NOMO-1 treated with DMSO at 0.1 percent for 48 hours (cell line): Measurements from ENCODE around the gene RPTOR.
"Not testable (repeated sequence)": the region's sequence is repeated elsewhere in the genome, so short reads cannot be mapped to it uniquely, and the experiment has no call there.

Source experiments
- DNase-seq: peaks from one replicate; lab custom pipeline; 2025; ENCODE audit not compliant: unreplicated experiment; lab: John Stamatoyannopoulos, UW

The RPTOR gene

GRCh38 chr17:80790981-80791742 is 246.5 kb downstream of the RPTOR start:
- no peak for DNase-seq

GRCh38 chr17:80791758-80792284 is 247.2 kb downstream of the RPTOR start:
- DNase-seq: no peak

- DNase-seq: no peak
Measured at GRCh38 chr17:80792373-80792781, 247.7 kb downstream of the RPTOR start.

GRCh38 chr17:80793421-80793820 is 248.8 kb downstream of the RPTOR start:
- no peak for DNase-seq

DNA sequence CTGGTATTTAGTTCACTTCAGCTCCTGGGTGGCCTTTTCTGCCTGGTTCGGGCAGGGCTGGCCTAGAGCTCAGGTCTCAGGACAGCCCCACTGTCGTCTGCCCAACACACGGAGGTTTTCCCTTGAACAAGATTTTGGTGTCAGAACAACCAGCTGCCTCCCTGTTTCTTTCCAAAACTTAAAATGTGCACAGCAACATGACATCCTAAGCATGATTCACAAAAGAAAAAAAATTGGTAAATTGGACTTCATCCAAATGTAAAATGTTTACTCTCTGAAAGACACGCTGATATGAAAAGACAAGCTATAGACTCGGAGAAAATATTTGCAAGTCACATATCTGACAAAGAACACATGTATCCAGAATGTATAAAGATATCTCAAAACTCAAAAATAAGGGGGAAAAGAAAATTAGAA is 249.2 kb downstream of the RPTOR start:
- DNase-seq: no peak

- DNase-seq: no peak
Measured at GRCh38 chr17:80794281-80795089, 249.8 kb downstream of the RPTOR start.

GRCh38 chr17:80795090-80795580 is 250.5 kb downstream of the RPTOR start:
- no peak for DNase-seq

- no peak for DNase-seq
Measured at GRCh38 chr17:80795754-80796153, 251.1 kb downstream of the RPTOR start.

DNA sequence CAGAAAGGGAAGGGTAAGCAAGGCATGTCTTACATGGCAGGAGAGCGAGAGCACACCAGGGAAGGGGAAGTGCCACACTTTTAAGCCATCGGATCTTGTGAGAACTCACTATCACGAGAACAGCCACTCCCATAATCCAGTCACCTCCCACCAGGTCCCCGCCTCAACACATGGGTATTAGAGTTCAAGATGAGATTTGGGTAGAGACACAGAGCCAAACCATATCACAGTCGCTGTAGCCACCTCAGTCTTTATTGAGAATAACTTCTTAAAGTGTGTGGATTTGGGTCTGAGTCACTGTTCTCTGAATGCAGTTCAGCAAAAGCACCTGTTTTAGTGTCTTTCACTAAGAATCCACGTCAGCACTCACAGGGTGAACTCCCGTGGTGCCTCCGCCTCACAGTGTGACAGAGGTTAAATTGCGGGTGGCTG is 251.8 kb downstream of the RPTOR start:
- no peak for DNase-seq

GRCh38 chr17:80797222-80797621 is 252.6 kb downstream of the RPTOR start:
- DNase-seq: not testable (repeated sequence)

GRCh38 chr17:80797741-80798594 is 253.3 kb downstream of the RPTOR start:
- no peak for DNase-seq

- DNase-seq: no peak
Measured at GRCh38 chr17:80798595-80799537, 254.2 kb downstream of the RPTOR start.

DNA sequence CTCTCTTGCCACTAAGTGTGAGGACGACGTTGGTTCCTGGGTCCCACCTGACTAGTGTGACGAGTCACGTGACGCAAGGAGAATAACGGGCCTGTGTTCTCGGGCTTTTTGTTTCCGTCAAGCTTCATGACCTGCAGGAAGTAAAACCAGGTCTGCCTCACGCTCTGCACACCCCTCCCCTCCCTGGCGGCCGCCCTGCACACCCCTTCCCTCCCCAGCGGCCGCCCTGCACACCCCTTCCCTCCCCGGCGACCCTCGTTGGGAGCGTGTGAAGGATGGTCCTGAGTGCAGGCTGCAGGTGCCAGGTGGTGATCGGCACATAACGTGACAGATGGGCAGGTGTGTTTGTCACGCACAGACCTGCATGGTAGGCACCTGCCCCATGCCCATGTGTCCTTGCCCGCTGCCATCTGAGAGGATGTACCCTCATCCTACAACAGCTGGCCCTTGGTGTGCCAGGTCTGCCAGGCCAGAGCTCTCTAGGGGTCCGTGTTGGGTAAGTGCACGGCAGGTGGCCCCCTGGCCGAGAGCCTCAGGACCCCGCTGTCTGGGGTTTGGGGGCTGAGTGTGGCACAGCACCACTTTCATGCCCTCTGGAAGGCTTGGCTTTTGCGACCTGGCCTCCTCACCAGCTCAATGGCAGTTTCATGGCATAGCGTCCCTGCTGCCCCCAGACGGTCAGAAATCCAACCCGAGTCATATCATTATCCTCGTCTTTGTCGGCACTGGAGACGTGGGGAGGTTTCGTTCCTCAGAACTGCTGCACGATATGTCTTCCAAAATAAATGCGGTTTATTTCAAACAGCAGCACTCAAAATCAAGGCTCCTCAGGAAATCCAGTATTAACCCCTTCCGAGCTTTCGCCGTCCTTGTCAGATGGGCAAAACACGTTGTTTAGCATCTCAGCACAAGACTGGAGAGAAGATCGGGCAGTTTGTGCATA is 255.2 kb downstream of the RPTOR start:
- DNase-seq: no peak

- no peak for DNase-seq
Measured at GRCh38 chr17:80800481-80801391, 256.1 kb downstream of the RPTOR start.

DNA sequence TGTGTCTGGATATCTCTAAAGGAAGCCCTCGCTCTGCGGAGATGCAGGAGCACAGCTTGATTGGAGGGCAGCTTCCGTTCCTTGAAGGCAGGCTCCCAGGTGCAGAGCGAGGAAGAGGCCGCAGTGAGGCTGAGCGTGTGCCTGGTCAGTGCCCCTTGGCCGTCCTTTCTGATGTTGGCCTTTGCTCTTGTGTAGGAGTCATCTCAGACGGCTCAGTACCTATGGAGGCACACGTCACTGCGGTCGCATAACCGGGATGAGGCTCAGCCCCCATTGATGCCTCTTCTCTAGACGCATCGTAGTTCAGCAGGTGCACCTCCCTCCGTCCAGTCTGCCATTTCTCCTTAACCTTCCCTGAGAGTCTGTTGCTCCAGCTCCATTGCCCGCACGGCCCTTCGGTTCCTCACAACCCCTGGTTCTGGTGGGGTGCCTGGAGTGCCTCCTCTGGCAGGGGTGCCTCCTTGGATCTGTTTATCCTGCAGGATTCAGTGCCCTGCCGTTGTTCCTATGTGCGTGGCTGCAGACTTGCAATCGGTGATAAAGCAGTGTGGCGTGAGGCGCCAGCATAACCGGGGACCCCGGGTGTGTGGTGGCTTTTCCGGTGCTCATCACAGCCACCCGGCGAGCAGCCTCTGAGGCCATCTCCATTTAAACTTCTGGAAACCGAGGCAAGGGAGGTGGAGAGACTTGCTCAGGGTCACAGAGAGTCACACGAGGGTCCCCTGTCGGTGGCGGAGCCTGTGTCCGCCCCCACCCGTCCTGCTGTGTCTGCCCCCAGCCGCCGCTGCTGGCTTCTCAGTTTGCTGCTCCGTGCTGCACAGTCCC is 258.2 kb downstream of the RPTOR start:
- no peak for DNase-seq
